SH-SY5Y (cell line): Measurements from ENCODE around the gene TTLL6.

Experiments
- GATA2 ChIP-seq: IDR thresholded peaks from 2 replicates; pipeline ENCODE4 v1.6.1; 2011; ENCODE audit warnings: mild to moderate bottlenecking, low read depth, low read length
- GATA3 ChIP-seq: IDR thresholded peaks from 2 replicates; pipeline ENCODE4 v1.6.1; 2011; ENCODE audit warnings: low read depth, mild to moderate bottlenecking, low read length, moderate library complexity

- TF ChIP-seq GATA2 = no peak
- no peak for TF ChIP-seq GATA3
Measured at GRCh38 chr17:48722915-48723422, 94.1 kb downstream of the TTLL6 start, which contains the start of gene PRAC2.
